HG03521 (cell line): ENCODE measurements around the gene TMIGD2.
"Not testable (repeated sequence)": the region's sequence is repeated elsewhere in the genome, so short reads cannot be mapped to it uniquely, and the experiment has no call there.

Experiments used
- ATAC-seq: cut with Tn5 transposase; IDR thresholded peaks from one replicate; pipeline ENCODE4 v1.9.1; 2021; ENCODE audit warnings: mild to moderate bottlenecking, moderate library complexity; ENCODE audit not compliant: unreplicated experiment

The TMIGD2 gene

GRCh38 chr19:4268816-4269430 is 33.3 kb downstream of the TMIGD2 start:
- no peak for ATAC-seq

GRCh38 chr19:4267901-4268815 is 34.0 kb downstream of the TMIGD2 start:
- no peak for ATAC-seq

- ATAC-seq, result no peak
Observed at GRCh38 chr19:4267101-4267900, 34.9 kb downstream of the TMIGD2 start.

- ATAC-seq, result no peak
Observed at GRCh38 chr19:4266253-4267000, 35.8 kb downstream of the TMIGD2 start.

GRCh38 chr19:4264812-4265211 is 37.4 kb downstream of the TMIGD2 start:
- no peak for ATAC-seq

- ATAC-seq, result no peak
Observed at GRCh38 chr19:4260613-4261191, 41.5 kb downstream of the TMIGD2 start.

GRCh38 chr19:4258181-4258580 is 44.0 kb downstream of the TMIGD2 start:
- no peak for ATAC-seq

- ATAC-seq, result no peak
Observed at GRCh38 chr19:4257025-4257424, 45.2 kb downstream of the TMIGD2 start.

- no peak for ATAC-seq
Observed at GRCh38 chr19:4256563-4256962, 45.6 kb downstream of the TMIGD2 start.

GRCh38 chr19:4246767-4247593 is 55.2 kb downstream of the TMIGD2 start, which contains the start of gene YJU2:
YJU2 (plus strand) TSS chr19:4247080; CDS start chr19:4247147, 67 bp downstream.
- ATAC-seq, result peak; percentile 84

- not testable (repeated sequence) for ATAC-seq
Observed at GRCh38 chr19:4245938-4246337, 56.3 kb downstream of the TMIGD2 start.
